Stimulated activated CD8-positive, alpha-beta memory T cell treated with anti-CD3 and anti-CD28 coated beads, Interleukin-12 subunit alpha, Interleukin-12 subunit beta, amount 100 ng/mL, for 4 hours (primary cell): Measurements from ENCODE around the gene YBX3.

Experiments used
- DNase-seq: peaks from one replicate; pipeline ENCODE4 v3.0.0-alpha.2; 2020; ENCODE audit warnings: low read depth

Gene YBX3

DNA sequence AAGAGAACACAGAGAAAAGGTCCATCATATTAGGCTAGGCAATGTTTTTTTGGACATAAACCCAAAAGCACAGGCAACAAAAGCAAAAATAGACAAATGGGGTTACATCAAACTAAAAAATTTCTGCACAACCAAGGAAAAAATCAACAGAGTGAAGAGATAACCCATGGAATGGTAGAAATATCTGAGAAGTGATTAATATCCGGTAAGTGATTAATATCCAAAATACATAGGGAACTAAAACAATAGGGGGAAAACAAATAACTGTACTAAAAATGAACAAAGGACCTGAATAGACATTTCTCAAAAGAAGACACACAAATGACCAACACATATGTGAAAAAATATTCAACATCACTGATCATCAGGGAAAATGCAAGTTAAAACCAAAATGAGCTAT, 53.6 kb downstream of the YBX3 start:
- no peak for DNase-seq

DNA sequence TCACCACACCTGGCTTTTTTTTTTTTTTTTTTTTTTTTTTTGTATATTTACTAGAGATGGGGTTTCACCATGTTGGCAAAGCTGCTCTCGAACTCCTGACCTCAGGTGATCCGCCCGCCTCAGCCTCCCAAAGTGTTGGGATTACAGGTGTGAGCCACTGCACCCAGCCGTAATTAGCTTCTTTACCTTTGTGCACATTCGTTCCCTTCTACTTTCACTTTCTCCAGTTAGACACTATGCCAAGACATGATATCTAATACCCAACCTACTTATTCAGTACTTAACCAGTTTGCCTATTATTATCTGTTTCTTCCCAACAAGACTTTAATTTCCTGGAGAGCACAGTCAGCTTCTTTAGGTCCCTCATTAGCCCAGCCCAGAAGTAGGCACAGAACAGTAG, 54.6 kb downstream of the YBX3 start:
- no peak for DNase-seq

DNA sequence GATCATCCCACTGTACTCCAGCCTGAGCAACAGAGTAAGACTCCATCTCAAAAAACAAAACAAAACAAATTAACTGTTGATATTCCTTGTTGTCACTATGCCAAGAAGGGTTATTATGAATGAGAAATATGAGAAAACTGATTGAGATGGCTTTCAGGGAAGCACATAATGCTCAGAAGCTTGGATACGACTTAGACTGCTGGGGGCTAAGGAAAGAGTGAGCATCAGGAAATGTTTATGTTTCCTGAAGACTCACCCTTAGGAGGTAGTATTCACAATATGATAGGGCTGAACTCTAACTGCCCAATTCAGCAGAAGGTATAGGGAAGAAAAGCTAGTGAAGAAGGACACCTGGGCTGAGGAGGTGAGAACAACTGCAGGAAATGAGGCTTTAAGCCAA, 55.5 kb downstream of the YBX3 start:
- no peak for DNase-seq

DNA sequence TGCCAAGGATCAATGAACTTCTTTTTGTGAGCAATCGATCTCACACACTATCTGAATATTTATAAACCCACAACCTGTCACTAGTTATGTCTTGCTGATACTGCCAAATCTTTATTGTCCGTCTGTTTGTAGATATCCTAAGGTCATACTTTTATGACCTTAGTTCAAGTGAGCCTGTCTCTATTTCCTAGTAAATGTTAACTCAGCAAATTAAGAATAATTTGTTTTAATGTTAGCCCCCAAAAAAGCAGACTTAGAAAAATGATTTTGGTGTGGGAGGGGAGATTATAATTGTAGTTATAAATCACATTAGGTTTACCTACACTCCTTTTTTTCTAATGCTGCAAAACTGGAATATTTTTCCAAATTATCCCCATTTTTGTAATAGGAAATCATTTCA, 58.6 kb downstream of the YBX3 start:
- DNase-seq = no peak

DNA sequence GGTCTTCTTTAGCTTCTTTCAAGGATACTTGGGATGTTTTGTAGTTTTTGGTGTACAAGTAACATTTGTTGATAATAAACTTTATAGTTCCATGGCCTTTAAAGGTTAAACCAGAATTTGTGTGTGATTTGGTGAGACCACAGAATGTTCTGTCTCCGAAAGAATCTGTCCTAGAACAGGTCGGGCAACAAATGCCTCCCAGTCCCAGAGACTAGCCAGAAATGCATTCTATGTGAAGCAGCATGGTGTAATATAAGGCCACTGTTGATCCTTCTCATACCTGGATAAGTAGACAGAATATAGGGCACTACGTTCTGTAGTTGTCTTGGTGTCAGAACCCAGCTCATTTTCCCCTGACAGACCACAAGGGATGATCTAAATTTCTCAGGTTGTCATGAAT, 59.3 kb downstream of the YBX3 start:
- DNase-seq = no peak

DNA sequence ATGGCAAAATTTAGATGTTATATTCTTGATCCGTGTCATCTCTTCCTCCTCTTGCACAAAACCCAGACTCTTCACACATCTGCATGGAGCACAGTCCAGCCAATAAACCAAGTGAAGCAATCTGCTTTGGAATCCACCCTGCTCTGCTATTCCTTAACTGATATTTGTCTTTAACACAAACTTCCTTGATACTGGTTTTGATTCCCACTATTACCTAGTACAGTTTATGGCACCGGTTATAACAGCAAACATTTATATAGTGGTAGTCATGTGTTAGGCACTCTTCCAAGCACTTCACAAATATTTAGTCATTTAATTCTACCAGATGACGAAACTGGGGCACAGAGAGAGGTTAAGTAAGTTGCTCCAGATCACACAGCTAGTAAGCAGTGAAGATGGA, 61.8 kb downstream of the YBX3 start:
- no peak for DNase-seq

DNA sequence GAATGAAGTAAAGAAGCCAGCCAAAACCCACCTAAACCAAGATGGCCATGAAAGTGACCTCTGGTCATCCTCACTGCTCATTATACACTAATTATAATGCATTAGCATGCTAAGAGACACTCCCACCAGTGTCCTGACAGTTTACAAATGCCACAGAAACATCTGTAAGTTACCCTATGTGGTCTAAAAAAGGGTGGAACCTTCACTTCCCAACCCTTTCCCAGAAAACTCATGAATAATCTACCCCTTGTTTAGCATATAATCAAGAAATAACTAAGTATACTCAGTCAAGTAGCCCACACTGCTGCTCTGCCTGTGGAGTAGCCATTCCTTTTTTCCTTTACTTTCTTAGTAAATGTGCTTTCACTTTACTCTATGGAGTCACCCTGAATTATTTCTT, 69.1 kb downstream of the YBX3 start:
- DNase-seq = no peak

DNA sequence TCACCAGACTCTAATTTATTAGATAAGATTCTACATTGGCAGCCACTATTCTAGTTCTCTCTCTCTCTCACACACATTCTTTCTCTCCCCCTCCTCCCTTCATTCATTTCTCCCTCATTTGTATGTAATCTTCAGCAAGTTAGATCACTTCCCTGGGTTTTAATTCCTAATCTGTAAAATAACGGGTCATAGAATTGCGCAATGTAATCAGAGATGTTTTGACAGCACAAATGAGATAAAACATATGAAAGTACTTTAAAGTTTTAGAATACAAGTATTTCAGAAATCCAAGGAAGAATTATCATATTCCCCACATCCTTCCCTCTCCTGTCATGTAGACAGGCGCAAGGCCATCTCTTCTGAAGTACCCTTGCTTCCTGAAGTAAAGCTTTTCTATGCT, 70.9 kb downstream of the YBX3 start:
- DNase-seq = no peak
